Rectal smooth muscle tissue (tissue), 1 donor: ENCODE measurements around the gene ATXN7.

Experiments used
- H3K27ac ChIP-seq: one replicate; pipeline ENCODE4 v1.7.0; 2013; ENCODE audit warnings: low read depth, low read length, inconsistent platforms
- H3K27me3 ChIP-seq: one replicate; pipeline ENCODE4 v1.7.0; 2013; ENCODE audit warnings: low read length; ENCODE audit not compliant: control insufficient read depth, insufficient read depth
- H3K36me3 ChIP-seq: one replicate; pipeline ENCODE4 v1.7.0; 2013; ENCODE audit warnings: low read length; ENCODE audit not compliant: control insufficient read depth, insufficient read depth
- H3K4me1 ChIP-seq: one replicate; pipeline ENCODE4 v1.7.0; 2013; ENCODE audit warnings: low read length; ENCODE audit not compliant: control insufficient read depth, insufficient read depth
- H3K4me3 ChIP-seq: one replicate; pipeline ENCODE4 v1.7.0; 2013; ENCODE audit warnings: low read length
- H3K9ac ChIP-seq: one replicate; pipeline ENCODE4 v1.7.0; 2013; ENCODE audit warnings: low read length

The ATXN7 gene

DNA sequence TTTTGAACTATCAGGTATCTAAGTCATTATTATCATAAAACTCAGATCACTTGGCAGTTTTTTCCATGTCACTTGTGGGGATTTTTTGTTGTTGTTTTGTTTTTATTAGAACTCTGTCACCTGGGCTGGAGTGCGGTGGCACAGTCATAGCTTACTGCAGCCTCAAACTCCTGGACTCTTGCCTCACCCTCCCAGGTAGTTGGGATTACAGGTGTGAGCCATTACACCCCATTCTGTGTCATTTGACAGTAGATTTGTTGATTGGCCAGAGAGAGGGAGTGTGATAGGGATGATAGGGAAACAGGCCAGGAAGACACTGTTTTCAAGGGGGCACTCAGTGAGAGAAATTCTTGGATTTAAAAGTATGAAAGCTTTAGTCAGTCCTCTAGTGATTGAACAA lies 103.2 kb downstream of the ATXN7 start:
- H3K4me3 ChIP-seq = no peak overlapping the region
- H3K27me3 ChIP-seq = no peaks in the 10 kb centered on the region
- no peaks in the 10 kb centered on the region for H3K36me3 ChIP-seq
- no peak overlapping the region for H3K9ac ChIP-seq
- peaks cover 60% of the 10 kb centered on the region for H3K4me1 ChIP-seq
- peak overlapping the region; percentile 5 for H3K27ac ChIP-seq

DNA sequence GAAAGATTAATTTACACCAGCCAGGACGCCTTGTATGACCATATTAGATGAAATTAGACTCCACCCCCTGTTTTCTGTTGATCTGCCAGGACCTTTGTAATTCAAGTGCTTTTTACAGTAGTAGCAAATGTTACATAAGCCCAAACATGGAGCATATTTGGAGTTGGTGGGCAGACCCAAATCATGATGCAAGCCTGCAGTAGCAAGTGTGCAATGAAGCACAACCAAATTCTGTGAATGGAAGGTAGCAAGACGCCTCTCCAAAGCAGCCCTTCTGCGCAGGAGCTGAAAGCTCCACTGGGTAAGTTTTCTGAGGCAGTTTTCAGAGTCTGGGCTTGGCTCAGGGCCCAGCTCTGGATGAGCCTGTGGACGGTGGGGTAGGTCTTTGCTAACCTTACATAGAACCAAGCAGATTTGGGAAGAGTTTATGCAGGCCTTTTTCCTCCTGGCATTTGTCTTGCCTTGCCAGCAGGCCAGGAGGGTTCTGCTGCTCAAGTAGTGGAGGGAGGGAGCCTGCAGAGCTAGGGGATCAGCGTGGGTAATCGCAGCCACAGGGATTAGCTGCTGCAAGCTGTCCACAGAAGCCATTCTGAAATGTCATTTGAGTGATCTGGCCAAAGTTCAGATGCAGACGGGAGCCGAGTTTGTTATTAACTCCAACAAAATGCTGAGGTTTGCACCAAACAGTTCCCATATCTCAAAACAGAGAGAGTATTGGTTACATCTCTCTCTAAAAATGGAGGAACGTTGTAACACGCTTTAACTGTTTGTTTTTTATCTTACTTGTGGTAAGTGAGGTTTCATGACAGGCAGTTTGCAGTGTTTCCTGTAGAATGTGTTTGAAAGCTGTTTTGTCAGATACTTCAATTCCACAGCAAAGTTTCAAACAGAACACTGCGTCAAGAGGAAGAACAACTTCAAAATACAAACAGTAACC lies 104.3 kb downstream of the ATXN7 start:
- H3K36me3 ChIP-seq = no peaks in the 10 kb centered on the region
- peak overlapping the region; percentile 60 for H3K4me3 ChIP-seq
- H3K9ac ChIP-seq = no peak overlapping the region
- peak overlapping the region; percentile 76 for H3K27ac ChIP-seq
- H3K27me3 ChIP-seq = no peaks in the 10 kb centered on the region
- peaks cover 67% of the 10 kb centered on the region for H3K4me1 ChIP-seq

DNA sequence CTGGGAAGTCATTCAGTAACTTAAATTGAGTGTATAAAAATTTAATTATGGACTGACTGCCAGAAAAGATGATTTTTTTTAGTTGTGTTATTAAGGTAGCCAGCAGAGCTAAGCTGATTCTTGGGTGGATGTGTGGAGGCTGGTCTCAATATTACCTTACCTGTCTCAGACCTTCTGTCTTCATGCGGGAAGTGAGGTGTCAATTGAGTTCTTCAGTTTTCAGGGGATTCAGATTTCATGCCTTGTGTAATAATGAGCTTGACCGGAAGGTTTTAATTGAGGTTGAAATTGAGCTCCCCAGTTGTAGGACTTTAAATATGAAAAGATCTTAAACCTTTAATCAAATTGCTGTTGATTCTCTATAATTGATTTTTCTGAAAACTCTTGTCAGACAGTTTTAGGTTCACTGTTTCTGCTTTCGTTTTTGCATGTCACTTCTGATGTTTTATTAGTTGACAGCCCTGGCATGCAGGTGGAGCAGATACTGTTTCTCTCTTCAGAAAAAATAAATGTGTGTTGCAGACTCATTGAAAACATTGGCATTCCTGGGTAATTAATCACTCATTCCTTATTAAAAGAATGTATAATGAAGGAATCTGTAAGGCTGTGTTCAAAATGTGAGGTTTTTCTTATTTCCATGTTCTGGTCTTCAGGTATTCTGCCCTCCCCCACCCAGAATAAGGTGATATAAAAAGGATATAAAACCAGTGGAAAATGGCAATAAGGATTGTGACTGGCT lies 105.1 kb downstream of the ATXN7 start:
- Histone ChIP-seq H3K9ac (no peak overlapping the region), H3K4me3 (peak overlapping the region; percentile 60), H3K27me3 (no peaks in the 10 kb centered on the region), H3K4me1 (peaks cover 67% of the 10 kb centered on the region), H3K27ac (peak overlapping the region; percentile 76), H3K36me3 (no peaks in the 10 kb centered on the region)

DNA sequence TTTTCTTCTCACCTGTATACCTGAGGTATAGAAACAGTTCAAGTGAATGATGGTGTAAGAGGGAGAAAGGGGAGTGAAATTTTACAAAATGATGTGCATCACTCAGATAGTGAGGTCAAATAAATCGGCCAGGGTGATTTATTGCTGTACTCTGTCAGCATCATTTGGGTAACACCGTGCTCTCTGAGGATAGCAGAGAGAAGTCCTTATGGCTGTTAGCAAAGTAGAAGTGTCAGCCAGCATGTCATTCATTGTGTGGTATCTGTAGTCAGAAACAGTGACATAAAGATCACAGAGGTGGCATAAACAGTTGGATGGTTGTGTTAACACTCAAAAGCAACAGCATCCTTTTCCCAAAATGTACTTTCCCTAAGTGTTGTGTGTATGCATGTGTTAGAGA lies 106.2 kb downstream of the ATXN7 start:
- H3K4me1 ChIP-seq = peaks cover 59% of the 10 kb centered on the region
- no peak overlapping the region for H3K9ac ChIP-seq
- peak overlapping the region; percentile 60 for H3K4me3 ChIP-seq
- H3K27me3 ChIP-seq = no peaks in the 10 kb centered on the region
- no peaks in the 10 kb centered on the region for H3K36me3 ChIP-seq
- H3K27ac ChIP-seq = peak overlapping the region; percentile 42

DNA sequence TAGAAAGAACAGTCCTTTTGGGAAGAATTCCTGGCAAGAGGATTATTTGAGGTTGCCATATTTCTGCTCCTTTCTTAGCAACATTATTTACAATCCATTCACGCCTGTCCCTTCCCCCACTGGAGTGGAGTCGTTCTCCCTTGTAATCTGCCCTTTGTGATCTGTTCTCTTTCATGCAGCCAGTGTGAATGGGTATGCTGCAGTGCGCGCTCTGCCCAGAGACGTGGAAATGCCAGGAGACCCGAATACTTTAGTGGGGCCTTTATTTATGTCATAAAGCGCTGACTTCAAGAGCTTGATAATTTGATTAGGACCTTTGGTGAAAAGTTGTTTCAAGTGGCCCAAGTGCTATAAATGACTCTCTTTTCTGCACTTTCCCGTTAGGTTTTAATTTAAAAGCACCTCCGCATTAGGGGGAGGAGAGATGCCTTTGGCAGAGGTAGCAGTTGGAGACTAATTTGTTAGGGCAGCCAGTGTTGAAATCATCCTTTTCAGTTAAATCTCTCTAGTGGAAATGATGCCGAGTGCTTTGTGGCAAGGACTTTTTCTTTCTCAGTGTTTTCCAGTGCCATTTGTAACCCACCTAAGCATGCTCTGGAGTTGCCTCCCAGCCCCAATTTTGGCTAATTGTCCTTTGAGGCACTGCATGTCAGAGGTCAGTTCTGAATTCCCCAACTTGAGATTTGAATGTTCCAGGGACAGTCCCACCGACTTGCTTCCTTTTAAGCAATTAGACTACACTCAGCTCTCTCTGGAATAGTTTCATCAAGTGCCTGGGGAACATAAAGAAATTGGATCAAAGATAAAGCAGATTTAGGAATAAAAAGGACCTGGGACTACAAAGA lies 107.2 kb downstream of the ATXN7 start:
- Histone ChIP-seq H3K4me3 (no peak overlapping the region), H3K27ac (peak overlapping the region; percentile 55), H3K27me3 (no peaks in the 10 kb centered on the region), H3K36me3 (no peaks in the 10 kb centered on the region), H3K4me1 (peaks cover 58% of the 10 kb centered on the region), H3K9ac (no peak overlapping the region)

DNA sequence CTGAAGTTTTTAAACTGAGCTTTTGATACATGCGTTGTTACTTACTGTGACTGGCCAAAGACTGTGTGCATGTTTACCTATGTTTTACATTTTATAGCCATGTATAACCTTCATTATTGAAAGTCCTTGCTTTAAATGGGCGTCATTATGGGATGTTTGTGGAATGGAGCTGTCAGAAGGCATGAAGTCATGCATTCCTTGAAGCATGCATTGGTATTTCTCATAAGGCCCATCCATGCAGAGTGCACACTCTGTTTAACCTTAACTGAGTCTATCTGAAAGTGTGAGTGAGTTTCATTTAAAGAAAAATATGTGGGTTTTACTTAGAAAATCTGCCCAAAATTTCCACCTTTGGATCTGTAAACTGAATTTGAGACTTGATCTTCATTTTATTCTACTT lies 108.5 kb downstream of the ATXN7 start:
- peaks cover 57% of the 10 kb centered on the region for H3K4me1 ChIP-seq

DNA sequence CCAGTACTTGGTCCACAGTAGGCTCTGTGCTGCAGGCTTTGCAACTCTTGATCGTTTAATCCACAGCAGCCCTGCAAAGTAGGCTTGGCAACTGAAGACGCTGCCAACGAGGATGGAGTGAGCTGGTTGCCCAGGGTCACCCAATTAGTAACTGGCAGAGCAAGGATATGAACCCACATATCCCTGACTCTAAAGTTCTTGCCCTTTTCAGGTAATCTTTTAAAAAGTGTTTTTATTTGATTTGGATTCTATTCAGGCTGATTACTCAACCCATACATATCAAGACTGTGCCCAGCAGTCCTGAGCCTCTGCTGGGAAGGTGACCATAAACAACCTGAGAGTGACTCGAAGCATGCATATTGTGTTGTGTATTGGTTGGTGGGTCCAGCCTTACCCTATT lies 109.3 kb downstream of the ATXN7 start:
- Histone ChIP-seq H3K9ac (no peak overlapping the region), H3K27ac (peak overlapping the region; percentile 13), H3K36me3 (no peaks in the 10 kb centered on the region), H3K4me3 (no peak overlapping the region), H3K4me1 (peaks cover 52% of the 10 kb centered on the region), H3K27me3 (no peaks in the 10 kb centered on the region)

More for the DNA sequence above, 108.5 kb downstream of the ATXN7 start:
- H3K36me3 ChIP-seq = no peaks in the 10 kb centered on the region
- H3K27ac ChIP-seq = peak overlapping the region; percentile 13
- no peak overlapping the region for H3K9ac ChIP-seq
- no peaks in the 10 kb centered on the region for H3K27me3 ChIP-seq
- no peak overlapping the region for H3K4me3 ChIP-seq

DNA sequence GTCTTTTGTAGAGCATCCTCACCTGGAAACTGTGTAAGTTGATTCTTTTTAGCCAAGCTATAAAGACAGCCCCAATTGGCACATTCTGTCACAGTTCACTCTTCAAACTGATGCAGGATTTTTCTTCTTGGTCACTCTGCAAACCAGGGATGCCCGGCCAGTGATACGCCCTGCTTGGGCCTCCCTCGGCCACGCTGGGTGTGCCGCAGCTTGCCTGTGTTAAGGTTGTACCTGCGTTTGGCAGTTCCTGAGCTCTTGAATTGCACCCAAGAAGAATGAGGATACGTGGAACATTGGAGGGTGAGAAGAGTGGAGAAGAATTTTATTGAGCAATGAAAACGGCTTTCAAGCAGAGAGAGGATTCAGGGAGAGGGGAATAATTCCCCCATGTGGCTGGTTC lies 109.7 kb downstream of the ATXN7 start:
- Histone ChIP-seq H3K4me1 (peaks cover 49% of the 10 kb centered on the region), H3K9ac (no peak overlapping the region), H3K4me3 (no peak overlapping the region), H3K27me3 (no peaks in the 10 kb centered on the region), H3K36me3 (no peaks in the 10 kb centered on the region), H3K27ac (no peak overlapping the region)

DNA sequence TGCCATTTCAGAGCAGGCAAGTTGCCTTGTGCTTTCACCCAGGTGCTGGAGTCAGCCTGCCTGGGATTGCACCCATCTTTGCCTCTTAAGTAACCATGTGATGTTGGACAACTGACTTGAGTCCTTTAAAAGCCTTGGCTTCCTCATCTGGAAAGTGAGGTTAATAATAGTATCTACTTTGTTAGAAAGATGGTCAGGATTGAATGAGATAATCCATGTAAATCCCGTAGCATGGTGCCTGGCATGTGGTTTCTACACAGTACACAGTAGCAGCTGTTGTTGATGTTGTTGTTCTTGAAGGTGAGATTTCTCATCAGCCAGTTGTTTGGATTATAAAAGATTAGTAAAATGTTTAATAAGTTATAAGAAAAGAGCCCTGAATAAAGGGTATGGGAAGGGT lies 110.8 kb downstream of the ATXN7 start:
- Histone ChIP-seq H3K27ac (no peak overlapping the region), H3K36me3 (no peaks in the 10 kb centered on the region), H3K4me3 (no peak overlapping the region), H3K4me1 (peaks cover 43% of the 10 kb centered on the region), H3K27me3 (no peaks in the 10 kb centered on the region), H3K9ac (no peak overlapping the region)

DNA sequence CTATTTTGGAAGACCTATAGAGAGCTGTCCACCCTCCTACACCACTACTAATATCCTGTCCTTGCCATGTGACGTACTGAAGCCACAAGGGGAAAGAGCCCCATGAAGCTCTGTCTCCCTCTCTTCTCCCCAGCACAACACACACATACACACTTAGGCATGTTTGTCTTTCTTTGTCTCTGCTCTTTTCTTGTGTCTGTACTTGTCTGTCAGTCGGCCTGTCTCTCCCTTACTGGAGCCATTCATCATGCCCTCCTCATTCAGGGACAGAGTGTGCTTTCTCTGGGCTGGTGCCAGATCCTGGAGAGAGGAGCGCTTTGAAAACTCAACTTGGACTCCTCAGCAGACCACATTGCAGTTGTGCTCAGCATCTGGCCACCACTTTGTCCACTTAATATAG lies 112.1 kb downstream of the ATXN7 start:
- H3K27me3 ChIP-seq = no peaks in the 10 kb centered on the region
- H3K4me1 ChIP-seq = peaks cover 36% of the 10 kb centered on the region
- H3K9ac ChIP-seq = no peak overlapping the region
- no peak overlapping the region for H3K27ac ChIP-seq
- no peak overlapping the region for H3K4me3 ChIP-seq
- peaks cover 3% of the 10 kb centered on the region for H3K36me3 ChIP-seq

DNA sequence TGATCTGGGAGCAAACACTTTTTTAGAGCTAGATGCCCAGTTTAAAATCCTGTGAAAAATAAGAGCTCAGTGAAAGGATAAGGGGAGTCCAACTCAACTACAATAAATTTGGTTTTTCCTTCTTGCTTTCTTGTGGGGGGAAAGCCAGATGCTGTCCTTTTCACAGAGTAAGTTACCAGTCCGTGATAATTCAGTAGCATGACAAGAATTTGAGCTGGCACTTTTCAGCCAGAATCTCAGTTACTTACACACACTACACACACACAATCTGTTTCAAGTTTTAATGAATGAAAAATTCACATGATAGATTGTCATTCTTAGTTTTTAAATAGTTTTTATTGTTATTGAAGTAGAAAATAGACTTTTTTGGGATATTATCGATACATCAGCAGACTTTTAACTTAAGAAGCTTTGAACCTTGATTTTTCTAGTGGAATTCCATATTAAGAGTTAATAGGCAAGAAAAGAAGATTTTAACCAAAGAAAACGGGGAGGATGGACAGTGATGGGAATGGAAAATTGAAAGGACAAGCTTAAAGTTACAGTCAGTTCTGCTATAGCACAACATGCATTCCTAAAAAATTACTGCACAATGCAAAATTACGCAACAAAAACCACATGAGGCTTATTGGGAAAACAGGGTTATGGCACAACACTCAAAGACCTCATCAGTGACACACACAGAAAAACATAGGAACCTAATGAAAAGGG lies 112.6 kb downstream of the ATXN7 start:
- Histone ChIP-seq H3K36me3 (peaks cover 7% of the 10 kb centered on the region), H3K4me3 (no peak overlapping the region), H3K27ac (no peak overlapping the region), H3K4me1 (peaks cover 36% of the 10 kb centered on the region), H3K27me3 (no peaks in the 10 kb centered on the region), H3K9ac (no peak overlapping the region)

DNA sequence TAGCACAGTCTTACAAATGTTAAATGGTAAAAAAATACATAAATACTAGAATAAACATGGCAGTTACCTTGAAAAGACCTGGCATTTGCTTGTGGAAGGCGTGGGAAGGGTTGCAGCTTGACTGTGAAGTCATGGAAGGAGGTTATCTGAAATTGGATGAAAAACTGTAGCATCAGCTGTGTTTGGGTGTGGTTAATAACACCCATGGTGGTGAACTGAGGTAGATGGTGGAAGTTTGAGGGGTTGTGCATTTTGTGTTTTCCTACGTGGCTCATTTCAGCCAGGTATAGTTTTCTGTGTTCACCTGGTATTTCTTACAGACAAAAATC lies 113.2 kb downstream of the ATXN7 start:
- Histone ChIP-seq H3K4me1 (peaks cover 37% of the 10 kb centered on the region), H3K27ac (no peak overlapping the region), H3K9ac (no peak overlapping the region), H3K36me3 (peaks cover 8% of the 10 kb centered on the region), H3K4me3 (no peak overlapping the region), H3K27me3 (no peaks in the 10 kb centered on the region)
